Gastrocnemius medialis (tissue), 4 donors: Measurements from ENCODE around the gene MAGI1. TPM values are rescaled to one million over a fixed set of nuclear protein-coding genes. Genes with fewer than 3 reads are reported as not detected.

ENCODE experiments used
- ATAC-seq, 2 donors: fragments of 150-250 bp; one replicate each; pipeline ENCODE4 v1.9.1; 2016
- DNase-seq, 2 donors: peaks; one replicate each; pipeline ENCODE4 v3.0.0-alpha.2; 2019
- H3K27ac ChIP-seq, 4 donors: fragments of 200-600 bp; sonication (generic); 1 replicate in 1 of 4; 2 replicates in 3 of 4; pipeline ENCODE4 v1.5.1; 2016 to 2018; ENCODE audit warnings: mild to moderate bottlenecking in 2 of 4, moderate library complexity in 1 of 4
- H3K27me3 ChIP-seq, 3 donors: fragments of 200-600 bp; sonication (generic) in 2 of 3; 1 replicate in 1 of 3; 2 replicates in 2 of 3; pipeline versions ENCODE4 v1.5.1 to v1.6.0; 2016 to 2019; ENCODE audit warnings: mild to moderate bottlenecking in 1 of 3, moderate library complexity in 1 of 3
- H3K36me3 ChIP-seq, 2 donors: fragments of 200-600 bp; sonication (generic) in 1 of 2; one replicate each; pipeline ENCODE4 v1.5.1; 2017 to 2018
- H3K4me1 ChIP-seq, 2 donors: fragments of 200-600 bp; sonication (generic) in 1 of 2; one replicate each; pipeline ENCODE4 v1.5.1; 2016 to 2017; ENCODE audit warnings: mild to moderate bottlenecking in 2 of 2
- H3K4me3 ChIP-seq, 4 donors: fragments of 200-600 bp; sonication (generic) in 3 of 4; 1 replicate in 1 of 4; 2 replicates in 3 of 4; pipeline ENCODE4 v1.5.1; 2016 to 2019; ENCODE audit warnings: mild to moderate bottlenecking in 2 of 4
- H3K9me3 ChIP-seq, 3 donors: fragments of 200-600 bp; sonication (generic) in 2 of 3; 1 replicate in 1 of 3; 2 replicates in 2 of 3; pipeline ENCODE4 v1.5.1; 2016 to 2019
- CTCF ChIP-seq, 5 experiments: fragments of 450-650 bp in 3 of 5; fragments of 200-600 bp in 2 of 5; sonication (generic) in 2 of 5; IDR thresholded peaks in 4 of 5; conservative IDR thresholded peaks in 1 of 5; 1 replicate in 4 of 5; 2 replicates in 1 of 5; pipeline ENCODE4 v1.5.1; 2016 to 2019; ENCODE audit warnings: antibody characterized with exemption in 5 of 5, mild to moderate bottlenecking in 3 of 5, moderate library complexity in 3 of 5
- POLR2A ChIP-seq, 2 donors: fragments of 450-650 bp; IDR thresholded peaks; one replicate each; pipeline ENCODE4 v1.6.1; 2017; ENCODE audit warnings: antibody characterized with exemption in 2 of 2, mild to moderate bottlenecking in 2 of 2, moderate library complexity in 2 of 2
- in situ Hi-C, 4 donors: fragments of 200-750 bp; cut with MboI; loops; one replicate each; pipeline versions ENCODE4 v1.15.0 to v1.8.0; 2017; ENCODE audit warnings: low sequenced_read_pairs in 4 of 4
- intact Hi-C: fragments of 100-400 bp; cut with DNase I; formaldehyde crosslinking; loops from one replicate; pipeline ENCODE4 v1.15.1; 2023; ENCODE audit warnings: low total_unique reads
- total RNA-seq, 4 donors: library from RNA; depleted of rRNA; stranded (reverse); fragments of >200 nt; gene quantifications; one replicate each; pipeline versions ENCODE4 v1.1.0 to v1.2.3, GENCODE V29; 2016

The MAGI1 gene
- total RNA-seq, 4 donors from 2014 or later = 2.6 to 7.5 (median 3.9) TPM

GRCh38 chr3:66001626-66002025 lies 37.1 kb downstream of the MAGI1 start:
- ATAC-seq (peak in 1 of 2 donors; percentile 52), DNase-seq (no peak)
- intact Hi-C loops = no loop called here
- TF ChIP-seq CTCF (IDR thresholded peaks at IDR 0.05 in 4 of 5, conservative IDR thresholded peaks at IDR 0.05 in 1 of 5) = no peak
- no peak for TF ChIP-seq POLR2A (IDR thresholded peaks at IDR 0.05)
- H3K4me1 ChIP-seq = peaks cover 0 to 14% of the 10 kb centered on the region in 2 donors
- in situ Hi-C loops = no loop called here
- no peaks in the 10 kb centered on the region for H3K9me3 ChIP-seq
- H3K27me3 ChIP-seq = no peaks in the 10 kb centered on the region
- H3K4me3 ChIP-seq = no peak overlapping the region
- no peaks in the 10 kb centered on the region for H3K36me3 ChIP-seq
- peak overlapping the region in 3 of 4 donors; percentile 41 to 62 (median 45) for H3K27ac ChIP-seq

GRCh38 chr3:66000506-66000905 lies 38.2 kb downstream of the MAGI1 start:
- TF ChIP-seq CTCF (IDR thresholded peaks at IDR 0.05 in 4 of 5, conservative IDR thresholded peaks at IDR 0.05 in 1 of 5) = no peak
- no peak for TF ChIP-seq POLR2A (IDR thresholded peaks at IDR 0.05)
- no peak for DNase-seq
- no peak for ATAC-seq
- intact Hi-C loops = no loop called here
- Histone ChIP-seq H3K4me1 (peaks cover 0 to 20% of the 10 kb centered on the region in 2 donors), H3K27ac (peak overlapping the region in 2 of 4 donors; percentile 54 to 62), H3K36me3 (no peaks in the 10 kb centered on the region), H3K27me3 (no peaks in the 10 kb centered on the region), H3K4me3 (no peak overlapping the region), H3K9me3 (no peaks in the 10 kb centered on the region)
- in situ Hi-C loops = no loop called here

GRCh38 chr3:65999606-66000005 lies 39.1 kb downstream of the MAGI1 start:
- TF ChIP-seq POLR2A (IDR thresholded peaks at IDR 0.05) = no peak
- TF ChIP-seq CTCF (IDR thresholded peaks at IDR 0.05 in 4 of 5, conservative IDR thresholded peaks at IDR 0.05 in 1 of 5) = no peak
- peaks cover 0 to 24% of the 10 kb centered on the region in 2 donors for H3K4me1 ChIP-seq
- intact Hi-C loops (no loop called here), in situ Hi-C loops (no loop called here)
- no peaks in the 10 kb centered on the region for H3K36me3 ChIP-seq
- no peak overlapping the region for H3K27ac ChIP-seq
- ATAC-seq = no peak
- H3K27me3 ChIP-seq = no peaks in the 10 kb centered on the region
- H3K9me3 ChIP-seq = no peaks in the 10 kb centered on the region
- H3K4me3 ChIP-seq = no peak overlapping the region
- no peak for DNase-seq

GRCh38 chr3:65996589-65996988 lies 42.1 kb downstream of the MAGI1 start:
- H3K36me3 ChIP-seq = no peaks in the 10 kb centered on the region
- no peak overlapping the region for H3K4me3 ChIP-seq
- no peaks in the 10 kb centered on the region for H3K9me3 ChIP-seq
- H3K27ac ChIP-seq = no peak overlapping the region
- H3K27me3 ChIP-seq = no peaks in the 10 kb centered on the region
- H3K4me1 ChIP-seq = peaks cover 0 to 16% of the 10 kb centered on the region in 2 donors
- no peak for TF ChIP-seq CTCF (IDR thresholded peaks at IDR 0.05 in 4 of 5, conservative IDR thresholded peaks at IDR 0.05 in 1 of 5)
- no peak for TF ChIP-seq POLR2A (IDR thresholded peaks at IDR 0.05)
- intact Hi-C loops = no loop called here
- ATAC-seq (no peak), DNase-seq (no peak)
- in situ Hi-C loops = no loop called here

- no peak for ATAC-seq
- in situ Hi-C loops = no loop called here
- intact Hi-C loops = no loop called here
- Histone ChIP-seq H3K9me3 (no peaks in the 10 kb centered on the region), H3K4me1 (peaks cover 0 to 17% of the 10 kb centered on the region in 2 donors), H3K36me3 (no peaks in the 10 kb centered on the region), H3K27ac (no peak overlapping the region), H3K4me3 (no peak overlapping the region), H3K27me3 (no peaks in the 10 kb centered on the region)
- DNase-seq = no peak
- TF ChIP-seq POLR2A (IDR thresholded peaks at IDR 0.05) = no peak
These were observed 43.2 kb downstream of the MAGI1 start for GRCh38 chr3:65995515-65995914.
